Left renal cortex interstitium (tissue), 4 donors: Measurements from ENCODE around the gene SNX14. TPM values are rescaled to one million over a fixed set of nuclear protein-coding genes. Genes with fewer than 3 reads are reported as not detected.
A peak's percentile ranks its signal among the peaks of the same experiment; 100 is the strongest.
"Not testable (repeated sequence)": the region's sequence is repeated elsewhere in the genome, so short reads cannot be mapped to it uniquely, and the experiment has no call there.

Experiments
- DNase-seq, 4 donors: peaks; one replicate each; pipeline ENCODE4 v3.0.0-alpha.2; 2013; ENCODE audit warnings: low read depth in 4 of 4, low spot score in 2 of 4, missing footprints in 1 of 4
- polyA plus RNA-seq, 4 donors: library from polyadenylated mRNA; unstranded; fragments of 120-200 nt; gene quantifications; one replicate each; pipeline ENCODE4 v1.2.1, GENCODE V29; 2013; ENCODE audit not compliant: insufficient read length in 4 of 4

Gene SNX14, protein sequence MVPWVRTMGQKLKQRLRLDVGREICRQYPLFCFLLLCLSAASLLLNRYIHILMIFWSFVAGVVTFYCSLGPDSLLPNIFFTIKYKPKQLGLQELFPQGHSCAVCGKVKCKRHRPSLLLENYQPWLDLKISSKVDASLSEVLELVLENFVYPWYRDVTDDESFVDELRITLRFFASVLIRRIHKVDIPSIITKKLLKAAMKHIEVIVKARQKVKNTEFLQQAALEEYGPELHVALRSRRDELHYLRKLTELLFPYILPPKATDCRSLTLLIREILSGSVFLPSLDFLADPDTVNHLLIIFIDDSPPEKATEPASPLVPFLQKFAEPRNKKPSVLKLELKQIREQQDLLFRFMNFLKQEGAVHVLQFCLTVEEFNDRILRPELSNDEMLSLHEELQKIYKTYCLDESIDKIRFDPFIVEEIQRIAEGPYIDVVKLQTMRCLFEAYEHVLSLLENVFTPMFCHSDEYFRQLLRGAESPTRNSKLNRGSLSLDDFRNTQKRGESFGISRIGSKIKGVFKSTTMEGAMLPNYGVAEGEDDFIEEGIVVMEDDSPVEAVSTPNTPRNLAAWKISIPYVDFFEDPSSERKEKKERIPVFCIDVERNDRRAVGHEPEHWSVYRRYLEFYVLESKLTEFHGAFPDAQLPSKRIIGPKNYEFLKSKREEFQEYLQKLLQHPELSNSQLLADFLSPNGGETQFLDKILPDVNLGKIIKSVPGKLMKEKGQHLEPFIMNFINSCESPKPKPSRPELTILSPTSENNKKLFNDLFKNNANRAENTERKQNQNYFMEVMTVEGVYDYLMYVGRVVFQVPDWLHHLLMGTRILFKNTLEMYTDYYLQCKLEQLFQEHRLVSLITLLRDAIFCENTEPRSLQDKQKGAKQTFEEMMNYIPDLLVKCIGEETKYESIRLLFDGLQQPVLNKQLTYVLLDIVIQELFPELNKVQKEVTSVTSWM
- 100 to 1,000 TPM in 3 of 4 donors, 10 to 100 TPM in 1; 96.7 to 148 (median 129) TPM for polyA plus RNA-seq

DNA sequence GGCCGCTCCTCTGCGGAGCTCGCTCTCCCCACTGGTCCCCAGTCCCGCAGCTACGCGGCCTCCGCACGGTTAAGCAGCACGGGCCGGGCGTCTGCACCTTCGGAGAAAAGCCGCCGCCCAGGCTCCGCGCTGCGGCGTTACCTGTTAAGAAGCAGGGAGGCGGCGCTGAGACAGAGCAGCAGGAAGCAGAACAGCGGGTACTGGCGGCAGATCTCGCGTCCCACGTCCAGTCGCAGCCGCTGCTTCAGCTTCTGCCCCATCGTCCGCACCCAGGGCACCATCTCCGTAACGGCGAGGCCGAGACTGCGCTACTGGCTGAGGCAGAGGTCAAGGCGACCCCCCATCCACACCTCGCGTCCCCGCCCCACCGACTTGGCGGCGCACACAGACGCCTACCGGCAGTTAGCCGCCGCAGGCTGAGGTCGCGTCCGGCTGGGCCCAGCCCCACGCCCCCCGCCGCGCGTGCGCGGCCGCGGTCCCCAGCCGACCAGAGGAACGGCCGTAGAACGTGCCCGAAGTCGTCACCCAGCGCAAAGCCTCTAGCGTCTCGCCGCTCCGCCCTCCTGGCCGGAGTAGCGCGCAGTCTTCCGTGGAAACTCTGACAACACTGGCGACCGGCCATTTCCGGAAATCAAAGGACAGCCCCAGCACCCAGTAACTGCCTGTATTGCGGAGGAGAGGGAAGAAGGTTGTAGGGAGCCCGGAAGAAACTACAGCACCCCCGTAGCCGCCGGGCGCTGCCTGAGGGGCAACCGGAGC lies at the start of gene SNX14:
Gene SNX14 (minus strand): TSS at position 421 of the 759 bp plus-strand sequence. CDS start 140 bp downstream, at position 281.
- peak; percentile 78 to 89 (median 82) for DNase-seq

DNA sequence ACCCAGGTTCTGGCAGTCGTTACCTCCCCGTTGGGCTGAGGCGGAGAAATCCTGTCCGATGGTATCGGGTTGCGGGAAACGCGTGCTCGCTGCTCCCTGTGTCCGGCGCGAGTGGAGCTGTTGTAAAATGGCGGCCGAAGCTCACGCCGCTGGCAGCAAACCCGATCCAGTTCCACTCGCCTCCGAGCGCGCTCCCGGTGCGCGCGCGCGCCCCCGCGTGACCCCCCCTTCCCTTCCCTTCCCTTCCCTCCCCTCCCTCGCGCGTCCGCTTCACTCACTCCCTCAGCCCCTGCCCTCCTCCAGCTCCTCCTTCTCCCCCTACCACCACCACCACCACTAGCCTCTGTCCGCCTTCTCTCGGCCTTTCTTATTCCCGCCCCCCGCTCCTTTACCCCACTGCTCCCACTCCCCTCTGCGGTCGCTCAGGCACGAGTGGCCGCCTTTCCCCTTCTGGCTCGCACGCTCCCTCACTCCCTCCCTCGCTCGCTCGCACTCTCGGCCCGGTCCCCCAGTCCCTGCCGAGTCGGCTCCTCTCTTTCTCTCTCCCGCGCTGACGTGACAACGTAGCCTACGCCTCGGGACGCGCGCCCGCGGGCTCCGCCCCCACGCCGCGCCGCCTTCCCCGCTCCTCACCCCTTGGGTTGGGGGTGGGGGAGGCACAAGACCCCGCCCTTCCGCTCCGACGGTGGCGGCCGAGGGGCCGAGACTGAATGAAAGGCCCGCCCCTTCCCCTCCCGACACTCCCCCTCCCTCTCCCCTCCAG lies 49.3 kb upstream of the SNX14 start, which contains the start of gene SYNCRIP:
Gene SYNCRIP (minus strand): TSS at position 113 of the 763 bp plus-strand sequence. CDS start 1,447 bp downstream, outside the sequence.
- peak; percentile 95 to 98 (median 96) for DNase-seq

DNA sequence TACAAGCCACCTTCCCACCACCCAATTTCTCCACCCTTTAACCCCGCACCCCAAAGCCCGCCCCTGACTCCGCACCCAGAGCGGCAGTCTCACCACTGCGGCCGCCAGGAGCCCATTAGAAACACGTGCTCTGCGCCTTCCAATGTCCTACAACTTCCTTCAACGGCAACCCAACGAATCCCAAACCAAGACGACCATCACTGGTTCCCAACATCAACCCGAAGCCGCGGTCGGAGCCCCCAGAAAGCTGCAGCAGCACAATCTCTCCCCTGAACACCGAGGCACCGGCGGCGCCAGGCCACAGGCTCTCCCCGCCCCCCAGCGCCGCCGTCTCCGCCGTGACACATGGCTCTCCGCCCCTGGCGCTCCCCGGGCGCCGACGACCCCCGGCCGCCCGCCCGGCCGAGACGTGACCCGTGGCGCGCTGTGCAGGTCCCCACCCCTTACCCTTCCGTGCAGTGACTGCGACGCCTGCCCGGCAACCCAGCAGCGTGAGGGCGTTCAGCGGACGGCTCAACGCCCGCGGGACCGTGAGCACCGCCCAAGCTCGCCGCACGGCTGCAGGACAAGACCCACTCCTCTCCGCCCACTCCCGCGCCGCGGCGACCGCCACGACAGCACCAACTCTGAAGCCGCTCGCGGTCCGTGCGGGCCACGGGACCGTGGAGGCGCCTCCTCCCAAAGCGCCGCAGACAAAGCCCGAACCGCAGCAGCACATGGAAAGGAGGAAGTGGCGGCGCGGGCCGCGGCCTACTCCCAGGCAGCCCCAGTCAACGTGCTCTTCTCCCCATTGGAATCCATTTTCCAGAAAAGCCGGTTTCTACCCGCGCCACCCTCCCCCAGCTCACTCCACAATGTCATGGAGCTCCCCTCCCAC lies 48.5 kb upstream of the SNX14 start:
- DNase-seq: peak in 2 of 4 donors; percentile 15 to 21

DNA sequence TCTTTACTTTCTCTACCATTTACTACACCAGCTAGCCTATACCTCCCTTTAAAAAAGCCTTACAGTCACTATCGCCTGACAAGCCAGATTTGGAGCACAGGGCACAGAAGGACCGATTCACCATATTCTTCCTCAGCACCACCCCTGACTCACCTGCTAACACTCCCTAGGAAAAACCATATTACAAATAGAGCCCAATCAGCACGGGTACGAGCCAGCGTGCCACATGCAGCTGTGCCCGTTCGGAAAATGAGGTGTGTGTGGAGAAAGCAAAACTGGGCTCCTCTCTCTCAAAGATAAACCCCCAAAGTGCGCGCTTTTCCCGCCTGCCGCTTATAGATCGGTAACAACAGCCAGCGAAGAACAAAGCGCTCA lies 47.9 kb upstream of the SNX14 start:
- no peak for DNase-seq

DNA sequence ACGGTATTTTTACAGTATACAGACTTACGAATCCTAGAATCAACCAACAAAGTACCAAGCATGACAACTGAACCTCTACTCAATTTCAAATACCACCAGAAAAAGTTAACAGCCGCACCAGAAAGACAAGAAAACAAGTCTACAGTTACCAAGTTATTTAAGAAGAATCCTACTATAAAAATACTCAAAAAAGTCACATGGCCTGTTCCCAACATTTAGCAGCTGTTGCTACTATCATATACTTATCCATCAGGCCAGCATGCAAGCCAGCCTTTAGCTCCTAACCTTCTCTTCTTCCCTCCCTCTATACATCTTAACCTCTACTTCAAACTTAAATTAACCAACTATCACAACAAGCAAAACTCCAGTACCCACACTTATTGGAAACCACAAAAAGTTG lies 47.2 kb upstream of the SNX14 start:
- no peak for DNase-seq

DNA sequence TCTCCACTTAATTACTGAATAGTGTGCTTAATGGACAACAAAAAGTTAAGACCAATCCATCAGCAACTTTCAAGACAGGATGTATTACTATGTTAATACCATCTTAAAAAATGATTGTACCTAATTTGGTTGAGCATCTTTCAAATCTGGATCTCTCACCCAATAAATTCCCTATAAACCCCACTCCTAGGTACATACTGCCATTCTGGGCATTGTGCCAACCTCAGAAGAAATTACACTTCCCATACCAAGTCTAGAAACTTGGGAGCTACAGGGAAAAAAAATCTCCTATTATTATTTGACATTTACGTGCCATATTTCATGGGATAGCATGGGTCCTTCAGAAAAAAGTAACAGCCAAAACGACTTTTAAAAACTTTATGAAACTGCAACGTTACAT lies 43.9 kb upstream of the SNX14 start:
- no peak for DNase-seq

DNA sequence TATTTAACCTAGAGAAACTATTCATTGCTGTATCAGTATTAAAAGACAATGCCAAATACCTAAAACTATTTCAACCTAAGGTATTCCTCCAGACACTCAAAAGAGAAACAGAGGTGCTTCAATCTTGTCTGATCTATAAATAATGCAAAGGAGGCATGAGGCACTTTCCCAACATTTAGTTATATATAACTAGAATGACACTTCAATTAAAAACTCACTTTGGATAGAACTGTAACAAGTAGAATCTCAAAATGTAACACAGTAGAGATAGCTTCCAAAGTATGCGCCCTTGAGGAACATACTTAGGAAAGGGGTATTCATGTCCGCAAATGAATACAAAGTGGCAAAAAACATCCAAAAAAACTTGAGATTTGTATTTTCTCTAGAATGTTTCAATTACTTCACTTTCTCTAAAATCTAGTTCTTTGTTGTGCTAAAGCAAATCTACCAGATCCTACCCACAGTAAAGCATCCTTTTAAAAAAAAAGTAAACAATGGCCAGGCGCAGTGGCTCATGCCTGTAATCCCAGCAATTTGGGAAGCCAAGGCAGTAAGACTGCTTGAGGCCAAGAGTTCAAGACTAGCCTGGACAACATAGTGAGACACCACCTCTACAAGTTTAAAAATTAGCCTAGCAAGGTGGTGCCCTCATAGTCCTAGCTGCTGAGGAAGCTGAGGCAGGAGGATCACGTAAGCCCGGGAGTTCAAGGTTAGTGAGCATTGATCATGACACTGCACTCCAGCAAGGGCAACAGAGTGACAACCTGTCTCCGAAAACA lies 38.7 kb upstream of the SNX14 start:
- no peak for DNase-seq

DNA sequence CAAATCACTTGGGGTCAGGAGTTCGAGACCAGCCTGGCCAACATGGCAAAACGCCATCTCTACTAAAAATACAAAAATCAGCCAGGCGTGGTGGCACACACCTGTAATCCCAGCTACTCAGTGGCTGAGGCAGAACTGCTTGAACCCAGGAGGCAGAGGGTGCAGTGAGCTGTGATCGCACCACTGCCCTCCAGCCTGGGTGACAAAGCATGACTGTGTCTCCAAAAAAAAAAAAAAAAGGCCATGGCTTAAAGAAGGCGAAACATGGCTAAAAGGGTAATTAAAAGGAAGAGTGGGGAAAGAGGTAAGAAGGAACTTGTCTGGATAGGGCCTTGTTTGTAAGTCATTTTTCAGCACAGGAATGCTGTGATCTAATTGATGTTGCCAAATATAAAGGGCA lies 37.5 kb upstream of the SNX14 start:
- DNase-seq: not testable (repeated sequence)

DNA sequence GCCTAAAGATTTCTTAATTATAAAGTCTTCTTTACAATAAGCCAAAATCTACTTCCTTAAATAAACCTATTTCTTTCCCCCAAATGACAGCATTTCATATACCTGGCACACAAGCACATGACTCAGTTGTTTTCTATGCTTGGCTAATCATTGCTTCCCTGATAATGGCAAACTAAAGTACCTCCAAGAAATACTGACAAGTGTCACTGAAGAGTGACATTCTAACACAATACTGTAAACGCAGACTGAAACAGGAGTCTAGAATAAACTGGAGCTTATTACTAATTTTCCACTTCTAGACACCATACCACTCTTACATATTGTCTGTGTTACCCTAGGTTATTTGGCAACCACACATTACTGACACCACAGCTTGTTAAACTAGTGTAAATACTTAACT lies 34.7 kb upstream of the SNX14 start:
- DNase-seq: no peak

DNA sequence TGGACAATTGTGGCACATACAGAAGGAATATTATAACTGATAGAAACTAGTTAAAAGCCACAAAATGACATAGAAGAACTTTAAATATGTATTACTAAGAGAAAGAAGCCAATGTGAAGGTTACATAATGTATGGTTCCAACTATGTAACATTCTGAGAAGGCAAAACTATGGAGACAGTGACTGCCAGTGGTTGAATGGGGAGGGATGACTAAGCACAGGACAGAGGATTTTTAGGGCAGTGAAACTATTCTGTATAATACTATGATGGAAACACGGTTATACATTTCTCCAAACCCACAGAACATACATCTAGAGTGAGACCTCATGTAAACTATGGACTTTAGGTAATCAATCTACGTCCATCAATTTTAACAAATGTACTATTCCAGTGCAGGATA lies 26.6 kb upstream of the SNX14 start:
- DNase-seq: no peak

DNA sequence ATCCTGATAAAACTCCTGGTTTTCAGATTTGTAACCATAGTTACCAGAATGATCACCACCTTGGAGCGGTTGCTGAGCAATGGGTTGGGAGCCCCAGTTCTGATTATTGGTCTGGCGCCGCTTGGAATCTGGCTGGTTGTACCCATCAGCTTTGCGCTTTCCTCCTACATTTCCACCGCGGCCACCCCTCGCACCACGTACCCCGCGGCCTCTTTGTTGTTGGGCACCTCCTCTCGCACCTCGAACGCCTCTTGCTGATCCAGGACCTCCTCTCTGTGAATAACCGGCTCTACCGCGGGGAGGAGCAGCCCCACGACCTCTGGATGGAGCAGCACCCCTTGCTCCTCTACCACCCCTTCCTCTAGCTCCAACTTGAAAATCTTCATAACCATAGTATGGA lies 21.1 kb upstream of the SNX14 start:
- DNase-seq: no peak

DNA sequence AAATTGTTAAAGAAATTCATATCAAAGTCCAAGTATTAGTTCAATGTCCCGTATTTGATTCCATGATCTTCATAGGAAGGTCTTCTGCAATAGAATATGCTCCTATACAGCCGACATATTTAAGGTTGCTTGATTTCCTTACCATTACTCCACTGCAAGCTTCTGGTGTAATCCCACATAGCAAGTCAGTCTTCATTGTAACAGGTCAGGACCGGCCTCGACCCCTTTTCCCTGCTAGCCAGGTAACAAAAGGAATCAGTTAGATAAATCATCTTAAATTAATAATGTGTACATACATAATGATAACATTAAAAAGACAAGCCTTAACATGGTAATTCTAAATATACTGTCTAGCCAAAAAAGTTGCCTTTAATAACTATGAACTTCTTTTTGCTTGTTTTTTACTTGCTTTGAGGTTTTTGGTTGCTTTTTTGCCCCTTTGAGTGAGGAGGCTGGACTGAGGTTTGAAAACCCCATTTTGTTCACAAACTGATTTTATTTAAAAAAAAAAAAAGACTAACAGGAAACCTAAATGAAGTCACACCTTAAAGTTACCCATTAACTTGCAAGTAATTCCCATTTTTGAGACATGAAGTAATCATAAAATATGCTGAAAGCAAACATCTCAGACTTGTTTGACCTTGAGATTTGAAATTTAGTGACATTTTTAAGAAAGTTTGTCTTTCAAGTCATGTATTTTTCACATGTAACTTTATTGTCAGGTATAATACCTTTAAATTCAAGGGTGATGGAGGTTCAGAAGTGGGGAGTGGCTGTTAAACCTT lies 19.2 kb upstream of the SNX14 start:
- DNase-seq: no peak

DNA sequence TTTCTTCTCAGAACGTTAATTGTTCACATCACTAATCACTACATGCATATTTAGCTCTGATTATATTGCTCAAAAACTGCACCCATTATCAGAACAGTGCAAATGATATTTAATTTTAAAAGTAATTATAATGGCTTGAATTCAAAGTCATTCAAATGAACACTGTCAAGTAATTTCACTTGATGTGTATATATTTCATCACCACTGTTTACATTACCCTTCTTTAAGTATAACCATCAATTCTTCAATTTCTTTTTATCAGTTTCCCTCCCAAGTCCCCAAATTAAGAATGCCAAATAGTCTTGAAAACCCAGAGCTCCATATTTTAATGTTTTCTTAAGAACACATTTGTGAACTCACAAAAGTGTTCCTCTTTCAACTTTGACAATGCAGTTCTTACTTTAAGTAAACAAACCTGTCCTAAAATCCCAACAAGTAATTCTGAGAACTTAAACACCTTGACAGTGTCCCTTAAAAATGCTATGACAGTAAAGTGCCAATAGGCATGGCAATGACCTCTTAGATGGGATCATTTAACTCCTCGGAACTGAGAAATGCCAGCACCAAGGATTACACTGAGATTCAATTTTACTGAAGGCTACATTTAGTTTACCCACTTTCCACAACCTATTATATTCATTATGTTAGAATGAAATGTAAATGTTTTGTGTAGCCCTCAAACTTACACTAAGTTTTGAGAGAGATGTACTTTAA lies 16.7 kb upstream of the SNX14 start:
- DNase-seq: no peak

DNA sequence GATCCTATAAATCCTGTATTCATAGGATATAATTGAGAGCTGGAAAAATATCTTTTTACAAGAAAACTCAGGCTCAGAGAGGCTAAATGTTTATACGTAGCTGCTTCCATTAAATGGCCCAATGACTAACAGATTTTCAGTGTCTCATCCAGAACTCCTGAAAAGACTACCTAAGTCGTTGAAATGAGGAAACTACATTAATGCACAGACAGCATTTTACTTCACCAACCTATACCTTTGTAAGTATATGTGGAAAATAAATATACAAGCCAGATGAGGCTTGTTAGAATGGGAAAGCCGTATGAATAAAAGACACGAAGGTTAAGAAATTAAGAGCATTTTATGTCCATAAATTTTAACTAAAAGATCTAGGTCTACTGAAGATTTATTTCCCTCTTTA lies 8.4 kb upstream of the SNX14 start:
- no peak for DNase-seq

DNA sequence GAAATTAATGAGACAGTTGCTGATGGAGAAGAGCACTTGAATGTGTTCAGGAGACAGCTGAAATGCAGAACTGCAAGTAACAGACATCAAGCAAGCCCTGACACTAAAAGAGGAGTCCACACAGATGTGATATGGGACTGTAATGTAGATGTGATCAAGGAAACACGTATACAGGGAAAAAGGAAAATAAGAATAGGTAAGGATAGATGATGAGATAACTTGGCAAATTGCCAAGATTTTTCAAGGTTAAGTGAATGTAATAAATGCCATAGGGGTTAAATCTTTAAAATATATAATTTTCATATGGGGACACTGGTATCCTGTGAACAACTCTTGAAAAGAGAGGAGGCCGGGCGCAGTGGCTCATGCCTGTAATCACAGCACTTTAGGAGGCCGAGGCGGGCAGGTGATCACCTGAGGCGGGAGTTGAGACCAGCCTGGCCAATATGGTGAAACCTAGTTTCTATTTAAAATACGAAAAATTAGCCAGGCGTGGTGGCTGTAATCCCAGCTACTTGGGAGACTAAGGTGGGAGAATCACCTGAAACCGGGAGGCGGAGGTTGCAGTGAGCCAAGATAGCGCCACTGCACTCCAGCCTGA lies 7.2 kb upstream of the SNX14 start:
- DNase-seq: no peak
